ENCODE data around the gene MRPL49. TPM values are rescaled to one million over a fixed set of nuclear protein-coding genes. Genes with fewer than 3 reads are reported as not detected.

The MRPL49 gene
- total RNA-seq, 4 donors from 2014 or later = 37.2 to 47.9 (median 43.2) TPM

- TF ChIP-seq CTCF (IDR thresholded peaks at IDR 0.05) = no peak
- DNase-seq (ENCODE audit: low spot score) (peak; percentile 80), ATAC-seq (ENCODE audit: low FRiP score) (peak; percentile 87)
These were observed 12.3 kb downstream of the MRPL49 start, which contains the start of gene SYVN1 for GRCh38 chr11:65134240-65134951. Gene SYVN1 (minus strand): TSS chr11:65134519. CDS start chr11:65133601, 918 bp downstream.

GRCh38 chr11:65134952-65135632 is 13.0 kb downstream of the MRPL49 start:
- no peak for TF ChIP-seq CTCF (IDR thresholded peaks at IDR 0.05)
- peak; percentile 91 for ATAC-seq (ENCODE audit: low FRiP score)
- peak; percentile 62 for DNase-seq (ENCODE audit: low spot score)

- DNase-seq (ENCODE audit: low spot score) = no peak
- no peak for TF ChIP-seq CTCF (IDR thresholded peaks at IDR 0.05)
- ATAC-seq (ENCODE audit: low FRiP score) = no peak
These were observed 13.6 kb downstream of the MRPL49 start for GRCh38 chr11:65135633-65136145.

- TF ChIP-seq CTCF (IDR thresholded peaks at IDR 0.05) = no peak
- ATAC-seq (ENCODE audit: low FRiP score) (no peak), DNase-seq (ENCODE audit: low spot score) (no peak)
These were observed 14.5 kb downstream of the MRPL49 start for GRCh38 chr11:65136515-65137096.

GRCh38 chr11:65141896-65142494 is 19.9 kb downstream of the MRPL49 start:
- TF ChIP-seq CTCF (IDR thresholded peaks at IDR 0.05) = no peak
- DNase-seq (ENCODE audit: low spot score) (no peak), ATAC-seq (ENCODE audit: low FRiP score) (no peak)

GRCh38 chr11:65147352-65148075 is 25.4 kb downstream of the MRPL49 start:
- DNase-seq (ENCODE audit: low spot score) = no peak
- TF ChIP-seq CTCF (IDR thresholded peaks at IDR 0.05) = no peak
- ATAC-seq (ENCODE audit: low FRiP score) = no peak
